Fibroblast of the aortic adventitia (primary cell): ENCODE results near the gene RBM4B. TPM values are rescaled to one million over a fixed set of nuclear protein-coding genes. Genes with fewer than 3 reads are reported as not detected.

Experiments
- DNase-seq: peaks from one replicate; pipeline ENCODE4 v3.0.0-alpha.2; 2010; ENCODE audit warnings: low read depth
- H3K4me3 ChIP-seq: 2 replicates; pipeline ENCODE4 v1.5.1; 2011; ENCODE audit warnings: low read depth, mild to moderate bottlenecking, control low read depth, low read length, moderate library complexity
- total RNA-seq: library from RNA; depleted of rRNA; stranded (reverse); fragments of >200 nt; gene quantifications from 2 replicates; pipeline ENCODE4 v1.2.3, GENCODE V29; 2012; ENCODE audit warnings: low replicate concordance
- TF ChIP-seq, protein P1 (sequence below): IDR thresholded peaks from 2 replicates; pipeline ENCODE4 v1.5.1; 2011; ENCODE audit warnings: mild to moderate bottlenecking, low read length, control low read depth, inconsistent platforms; ENCODE audit not compliant: insufficient read depth

RBM4B gene
- total RNA-seq, 1 donor, result 23.9 TPM

- TF ChIP-seq, protein P1, sequence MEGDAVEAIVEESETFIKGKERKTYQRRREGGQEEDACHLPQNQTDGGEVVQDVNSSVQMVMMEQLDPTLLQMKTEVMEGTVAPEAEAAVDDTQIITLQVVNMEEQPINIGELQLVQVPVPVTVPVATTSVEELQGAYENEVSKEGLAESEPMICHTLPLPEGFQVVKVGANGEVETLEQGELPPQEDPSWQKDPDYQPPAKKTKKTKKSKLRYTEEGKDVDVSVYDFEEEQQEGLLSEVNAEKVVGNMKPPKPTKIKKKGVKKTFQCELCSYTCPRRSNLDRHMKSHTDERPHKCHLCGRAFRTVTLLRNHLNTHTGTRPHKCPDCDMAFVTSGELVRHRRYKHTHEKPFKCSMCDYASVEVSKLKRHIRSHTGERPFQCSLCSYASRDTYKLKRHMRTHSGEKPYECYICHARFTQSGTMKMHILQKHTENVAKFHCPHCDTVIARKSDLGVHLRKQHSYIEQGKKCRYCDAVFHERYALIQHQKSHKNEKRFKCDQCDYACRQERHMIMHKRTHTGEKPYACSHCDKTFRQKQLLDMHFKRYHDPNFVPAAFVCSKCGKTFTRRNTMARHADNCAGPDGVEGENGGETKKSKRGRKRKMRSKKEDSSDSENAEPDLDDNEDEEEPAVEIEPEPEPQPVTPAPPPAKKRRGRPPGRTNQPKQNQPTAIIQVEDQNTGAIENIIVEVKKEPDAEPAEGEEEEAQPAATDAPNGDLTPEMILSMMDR, result no peak
Measured at GRCh38 chr11:66686801-66687750, 9.4 kb upstream of the RBM4B start.

DNA sequence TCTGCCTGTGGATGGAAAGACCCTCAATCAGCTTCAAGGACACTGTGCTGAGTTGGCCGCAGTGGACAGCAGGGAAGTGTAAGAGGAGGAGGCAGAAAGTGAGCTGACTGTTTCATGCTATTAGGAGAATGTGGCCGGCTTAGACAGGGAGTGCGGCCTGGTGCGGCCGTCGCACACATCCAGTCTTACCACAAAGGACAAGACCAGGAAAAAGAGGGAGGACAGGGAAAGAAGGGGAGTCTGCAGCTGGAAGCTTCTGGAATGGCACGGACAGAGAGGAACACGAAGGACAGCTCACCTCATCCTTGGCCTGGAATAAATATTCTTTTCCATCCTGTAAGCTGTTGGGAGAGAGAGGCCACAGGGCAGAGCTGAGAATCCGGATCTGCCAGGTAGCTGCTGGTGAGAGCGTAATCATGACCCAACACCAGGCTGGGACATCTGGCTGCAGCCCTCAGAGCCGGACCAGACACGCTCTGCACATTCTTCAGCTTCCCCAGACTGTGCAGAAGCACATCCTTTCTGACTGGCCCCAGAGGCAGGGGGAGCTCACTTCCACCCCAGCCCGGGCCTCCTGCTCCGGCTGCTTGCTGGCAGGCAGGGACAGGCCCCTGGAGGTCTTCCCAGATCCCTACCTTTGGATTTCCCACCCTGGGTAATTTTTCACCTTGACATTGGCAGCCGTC lies 8.6 kb upstream of the RBM4B start:
- TF ChIP-seq, protein P1, result no peak
- no peak overlapping the region for H3K4me3 ChIP-seq
- DNase-seq, result no peak

More at GRCh38 chr11:66686801-66687750, 9.4 kb upstream of the RBM4B start:
- no peak overlapping the region for H3K4me3 ChIP-seq
- DNase-seq, result no peak

DNA sequence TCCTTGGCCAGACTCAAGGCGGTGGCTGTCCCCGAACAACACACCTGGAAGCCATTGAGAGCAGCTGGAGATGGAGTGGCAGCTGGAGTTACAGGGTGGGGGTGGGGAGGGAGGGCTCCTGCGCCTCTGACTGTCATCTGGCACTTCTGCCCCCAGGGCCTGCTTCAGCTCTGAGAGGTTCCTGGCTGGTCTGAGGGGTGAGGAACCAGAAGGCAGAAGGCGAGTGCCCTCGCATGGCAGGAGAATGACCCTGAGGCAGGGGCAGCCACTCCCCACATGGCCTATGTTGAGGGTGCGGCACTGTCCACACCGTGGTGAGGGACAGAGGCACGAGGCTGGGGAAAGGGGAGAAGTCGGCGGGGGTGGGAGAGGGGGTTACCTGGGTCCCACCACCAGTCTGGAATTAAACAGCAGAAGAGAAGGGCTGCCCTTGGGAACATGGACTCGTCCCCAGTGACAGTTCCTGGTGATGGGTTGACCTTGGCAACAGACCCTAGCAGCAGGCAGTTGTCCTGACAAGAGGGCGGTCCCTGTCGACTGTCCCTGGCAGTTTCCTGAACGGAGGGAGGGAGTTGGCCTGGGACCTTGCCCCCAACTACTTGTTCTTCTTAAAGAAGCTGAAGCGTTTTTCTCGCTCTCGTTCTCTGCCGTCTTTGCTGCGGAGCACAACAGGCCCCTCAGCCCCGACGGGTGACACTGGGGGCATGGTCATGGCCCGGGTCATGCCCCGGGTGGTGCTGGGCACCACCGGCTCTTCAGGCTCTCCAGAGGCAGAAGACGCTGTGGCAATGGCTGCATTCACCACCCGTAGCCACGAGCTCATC lies 7.8 kb upstream of the RBM4B start:
- H3K4me3 ChIP-seq, result no peak overlapping the region
- DNase-seq, result no peak
- TF ChIP-seq, protein P1, result no peak

DNA sequence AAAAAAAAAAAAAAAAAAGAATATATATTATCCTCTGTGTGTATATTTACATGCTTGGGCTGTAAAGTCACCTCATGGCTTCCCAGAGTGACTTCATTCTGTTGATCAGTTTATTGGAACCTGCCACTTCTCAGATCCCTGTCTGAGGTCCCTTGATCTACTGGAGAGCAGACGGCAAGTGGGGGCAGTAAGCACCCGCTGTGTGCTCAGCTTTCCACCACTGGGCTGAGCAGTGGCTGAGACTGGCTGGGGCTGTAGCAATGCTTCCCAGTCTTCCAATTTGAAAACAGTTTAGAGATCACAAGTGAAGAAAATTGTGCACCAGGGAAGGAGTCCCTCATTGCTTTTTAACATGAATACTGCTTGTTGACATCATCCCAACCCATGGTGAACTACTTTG lies 6.9 kb upstream of the RBM4B start:
- TF ChIP-seq, protein P1, result no peak
- no peak for DNase-seq
- no peak overlapping the region for H3K4me3 ChIP-seq

- TF ChIP-seq, protein P1, result no peak
- DNase-seq, result no peak
- no peak overlapping the region for H3K4me3 ChIP-seq
Measured at GRCh38 chr11:66683877-66684276, 6.2 kb upstream of the RBM4B start.

DNA sequence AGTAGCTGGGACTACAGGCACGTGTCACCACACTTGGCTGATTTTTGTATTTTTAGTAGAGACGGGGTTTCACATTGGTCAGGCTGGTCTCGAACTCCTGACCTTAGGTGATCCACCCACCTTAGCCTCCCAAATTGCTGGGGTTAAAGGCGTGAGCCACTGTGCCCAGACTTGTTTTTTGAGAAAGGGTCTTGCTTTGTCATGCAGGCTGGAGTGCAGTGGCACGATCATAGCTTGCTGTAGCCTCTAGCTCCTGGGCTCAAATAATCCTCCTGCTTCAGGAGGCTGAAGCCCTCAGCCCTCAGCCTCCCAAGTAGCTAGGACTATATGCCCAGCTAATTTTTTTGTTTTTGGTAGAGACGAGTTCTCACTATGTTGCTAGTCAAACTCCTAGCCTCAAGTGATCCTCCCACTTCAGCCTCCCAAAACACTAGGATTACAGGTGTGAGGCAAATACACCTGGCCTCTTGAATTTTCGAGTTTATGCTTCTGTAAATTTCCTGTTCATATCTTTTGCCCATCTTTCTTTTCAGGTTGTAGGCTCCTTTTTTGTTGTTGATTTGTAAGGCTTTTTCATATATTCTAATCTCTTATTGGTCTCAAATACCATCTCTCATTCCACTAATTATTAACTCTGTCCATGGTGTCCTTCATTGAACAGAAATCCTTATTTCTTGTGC lies 3.4 kb upstream of the RBM4B start:
- TF ChIP-seq, protein P1, result no peak
- no peak overlapping the region for H3K4me3 ChIP-seq
- no peak for DNase-seq
